GM21786 (cell line): ENCODE measurements around the gene HPCAL1.

ENCODE experiments used
- ATAC-seq: cut with Tn5 transposase; IDR thresholded peaks from one replicate; pipeline ENCODE4 v1.9.1; 2021; ENCODE audit not compliant: unreplicated experiment

Gene HPCAL1

DNA sequence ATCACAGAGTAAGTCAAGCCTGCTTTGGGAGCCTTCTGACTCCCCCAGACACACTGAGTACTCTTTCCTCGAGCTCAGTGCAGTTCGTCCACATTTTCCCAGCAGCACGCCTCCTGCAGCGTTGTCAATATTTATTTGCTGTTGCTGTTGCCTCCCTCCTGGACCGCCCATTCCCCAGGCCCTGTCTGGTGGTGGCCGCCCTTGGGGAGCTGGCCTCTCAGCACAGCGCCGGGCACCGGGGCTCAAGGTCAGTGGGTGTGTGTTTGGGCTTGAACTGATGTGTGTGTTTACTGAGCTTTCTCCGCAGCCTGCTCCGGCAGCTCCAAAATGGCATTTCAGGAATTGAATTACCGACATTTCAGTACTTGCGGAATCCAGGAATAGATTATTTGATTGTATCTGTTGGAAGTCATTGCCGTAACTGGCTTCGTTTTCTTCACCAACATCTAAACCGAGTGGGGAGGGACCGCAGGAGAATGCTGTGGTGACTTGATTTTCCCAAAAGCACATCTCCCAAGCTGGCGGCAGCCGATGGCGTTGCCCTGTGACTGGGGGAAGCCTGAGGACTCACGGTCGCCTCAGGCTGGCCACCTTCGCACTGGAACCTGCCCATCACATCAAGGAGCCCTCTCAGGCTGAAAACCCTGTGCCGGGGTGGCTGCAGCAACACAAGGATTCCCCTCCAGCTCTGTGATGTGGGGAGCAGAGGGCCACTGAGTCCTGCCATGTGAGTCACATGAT is 66.0 kb downstream of the HPCAL1 start:
- no peak for ATAC-seq

DNA sequence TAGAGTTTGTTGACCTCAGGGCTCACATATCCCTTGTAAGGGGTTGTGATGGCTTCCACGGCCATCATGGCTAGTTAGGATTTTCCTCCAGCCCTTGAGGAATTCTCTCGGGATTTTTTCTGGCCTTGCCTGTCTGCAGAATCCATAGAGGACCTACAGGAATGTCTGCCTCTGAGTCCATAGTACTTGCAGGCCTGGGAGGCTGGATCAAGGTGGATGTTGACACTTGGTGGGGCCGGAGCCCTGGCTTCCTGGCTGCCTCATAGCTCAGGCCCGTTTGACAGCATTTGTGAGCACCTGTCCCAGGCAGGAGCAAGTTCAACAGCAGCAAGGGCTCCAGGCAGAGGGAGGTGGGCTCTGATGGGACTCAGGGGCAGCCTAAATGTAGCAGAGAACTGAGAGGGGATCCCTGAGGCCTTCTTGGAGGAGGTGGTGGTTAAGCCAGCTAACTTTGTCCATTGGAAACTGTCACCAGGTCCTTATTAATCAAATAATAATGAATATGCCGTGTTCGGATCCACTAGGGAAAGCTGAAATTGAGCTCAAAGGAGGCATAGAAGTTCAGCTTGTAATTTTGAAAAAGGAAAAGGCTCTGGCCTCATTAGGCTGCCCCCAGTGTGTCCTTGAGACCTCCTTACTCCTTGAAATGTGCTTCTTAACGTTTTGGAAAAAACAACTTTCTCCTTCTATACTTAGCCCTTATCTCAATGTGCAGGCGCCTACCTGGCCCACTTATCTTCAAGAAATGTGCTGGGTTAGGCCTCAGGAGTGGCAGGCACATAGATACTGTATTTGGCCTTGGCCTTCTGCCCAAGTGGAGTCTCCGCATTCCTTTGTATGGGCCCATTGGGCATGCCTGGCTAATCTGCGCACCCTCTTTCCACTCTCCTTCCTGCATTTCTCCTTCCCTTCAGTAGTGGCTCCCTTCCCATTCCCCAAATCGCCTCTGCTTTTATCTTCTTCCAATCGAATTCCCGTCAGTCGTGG is 66.9 kb downstream of the HPCAL1 start:
- ATAC-seq = no peak

DNA sequence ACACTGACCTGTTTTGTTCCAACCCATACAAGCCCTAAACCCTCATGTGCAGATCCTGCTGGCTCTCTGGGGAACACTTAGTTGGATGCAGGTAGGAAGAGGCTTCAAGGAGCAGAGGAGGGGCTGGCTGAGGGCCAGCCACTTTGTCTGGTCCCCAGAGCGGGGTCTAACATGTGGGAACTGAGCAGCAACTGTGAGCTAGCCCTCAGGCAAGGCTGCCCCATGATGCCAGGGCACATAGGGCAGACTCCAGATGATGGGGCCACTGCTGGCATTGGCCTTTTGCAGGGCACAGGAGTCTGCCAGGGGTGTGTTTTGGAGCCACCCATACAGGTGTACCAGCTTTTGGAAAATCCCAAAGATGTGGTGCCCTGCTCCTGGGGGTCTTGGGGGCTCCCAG is 67.7 kb downstream of the HPCAL1 start:
- ATAC-seq = no peak

DNA sequence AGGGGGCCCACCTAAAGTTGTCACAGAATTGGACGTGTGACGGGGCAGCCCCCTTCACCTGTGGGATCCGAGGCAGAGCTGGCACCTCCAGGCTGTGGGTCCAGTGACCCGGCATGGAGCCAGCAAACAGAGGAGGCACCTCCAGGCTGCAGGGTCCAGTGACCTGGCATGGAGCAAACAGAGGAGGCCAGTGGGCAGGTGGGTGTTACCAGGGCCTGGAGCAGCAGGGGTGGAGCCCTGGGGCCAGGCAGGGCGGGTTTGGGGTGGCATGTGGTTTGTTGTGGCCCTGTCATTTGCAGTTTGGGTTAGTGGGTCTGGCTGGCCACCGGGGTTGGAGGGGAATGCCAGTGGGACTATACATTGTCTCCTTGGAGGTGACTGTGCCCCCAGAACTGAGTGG is 68.2 kb downstream of the HPCAL1 start:
- no peak for ATAC-seq

DNA sequence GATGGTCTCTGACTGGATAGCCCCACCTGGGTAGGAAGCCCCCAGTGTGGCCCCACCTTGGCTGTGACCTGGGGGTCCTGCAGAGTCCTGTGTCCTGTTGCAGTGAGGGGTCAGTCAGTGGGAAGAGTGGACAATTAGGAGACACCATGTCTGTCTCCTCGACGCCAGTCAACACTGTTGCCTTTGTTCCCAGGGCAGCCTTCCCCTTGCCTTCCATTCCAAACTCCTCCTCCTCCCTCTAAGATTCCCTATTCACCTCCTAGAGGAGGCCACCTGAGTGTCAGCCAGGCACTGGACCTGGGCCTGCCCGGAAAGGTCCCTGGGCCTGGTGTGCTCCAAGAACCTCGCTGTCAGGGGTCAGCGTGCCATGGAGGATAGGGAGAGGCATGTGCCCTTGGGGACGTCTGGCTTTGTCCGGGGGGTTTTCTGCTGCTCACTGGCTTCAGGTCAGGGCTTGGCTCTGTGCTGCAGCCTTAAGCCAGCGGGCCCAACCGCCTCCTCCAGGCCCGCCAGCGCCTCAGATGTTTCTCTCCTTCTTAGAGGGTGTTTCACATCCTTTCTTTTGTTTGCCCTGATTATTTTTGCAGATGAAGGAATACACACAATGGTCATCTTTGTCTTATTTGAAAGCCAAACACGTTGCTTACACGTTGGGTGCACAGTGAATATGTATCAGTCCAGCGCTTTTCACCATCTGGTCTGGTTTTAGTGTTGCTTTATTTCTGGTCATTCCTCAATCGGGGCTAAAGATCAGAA is 68.9 kb downstream of the HPCAL1 start:
- no peak for ATAC-seq

DNA sequence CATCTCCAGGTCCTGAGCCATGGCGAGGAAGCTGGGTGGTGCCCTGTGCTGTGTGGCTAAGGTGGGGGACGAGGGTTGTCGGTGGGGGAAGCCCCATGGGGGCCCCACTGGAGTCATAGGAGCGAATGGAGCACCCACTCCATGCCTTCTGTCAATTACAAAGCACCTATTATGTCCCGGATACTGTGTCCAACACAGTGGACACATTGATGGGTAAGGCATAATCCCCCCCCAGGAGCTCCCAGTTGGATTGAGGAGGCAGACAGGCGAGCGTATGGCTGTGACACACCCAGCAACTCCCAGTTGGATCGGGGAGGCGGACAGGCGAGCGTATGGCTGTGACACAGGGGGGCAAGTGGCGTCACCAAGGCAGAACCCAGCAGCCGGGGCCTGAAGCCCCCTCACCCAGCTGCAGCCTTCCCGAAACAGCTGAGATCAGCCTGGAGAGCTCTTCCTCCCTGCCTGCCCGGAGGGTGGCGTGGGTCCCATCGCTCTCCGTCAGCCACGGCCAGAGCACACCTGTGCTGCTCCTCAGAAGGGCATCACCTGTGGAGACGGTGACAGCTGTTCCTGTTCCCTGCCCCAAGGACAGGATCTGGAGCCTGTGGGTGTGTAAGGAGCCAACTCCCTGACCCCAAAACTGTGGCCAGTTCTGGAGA is 69.6 kb downstream of the HPCAL1 start:
- no peak for ATAC-seq

DNA sequence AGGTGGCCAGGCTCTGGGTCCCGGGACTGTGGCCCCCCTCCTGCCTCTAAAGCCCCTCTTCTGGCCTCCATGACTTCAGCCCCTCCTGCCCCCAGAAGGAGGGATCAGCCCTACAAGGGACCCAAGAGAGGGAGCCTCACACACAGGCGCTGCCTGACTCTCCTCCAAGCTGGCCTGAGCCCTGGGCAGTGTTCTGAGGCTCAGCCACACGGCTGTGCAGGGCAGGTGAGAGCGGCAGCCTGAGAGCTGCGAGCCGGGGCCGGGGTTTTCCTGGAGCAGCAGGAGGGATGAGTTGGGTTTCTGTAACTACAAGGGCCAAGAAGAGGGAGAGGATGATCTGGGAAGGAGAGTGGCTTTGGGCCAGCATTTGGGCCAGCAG is 70.1 kb downstream of the HPCAL1 start:
- ATAC-seq = no peak

DNA sequence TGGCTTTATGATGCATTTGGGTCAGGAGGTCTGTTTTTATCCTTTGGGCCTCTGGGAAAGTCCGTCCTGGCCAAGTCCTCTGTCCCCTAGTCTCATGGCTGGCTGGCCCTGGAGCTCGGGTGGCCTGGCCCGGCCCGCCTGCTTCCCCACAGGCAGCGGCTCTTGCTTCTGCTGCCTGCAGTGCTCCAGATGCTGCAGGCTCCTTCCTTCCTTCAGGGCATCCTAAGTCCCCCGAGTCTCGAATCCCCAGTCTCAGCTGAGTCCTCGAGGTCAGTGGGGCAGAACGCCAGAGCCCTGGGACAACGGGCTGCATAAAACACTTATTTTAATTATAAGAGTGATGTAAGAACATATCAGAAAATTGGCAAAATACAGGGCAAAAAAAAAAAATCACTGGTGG is 71.2 kb downstream of the HPCAL1 start:
- ATAC-seq = no peak

DNA sequence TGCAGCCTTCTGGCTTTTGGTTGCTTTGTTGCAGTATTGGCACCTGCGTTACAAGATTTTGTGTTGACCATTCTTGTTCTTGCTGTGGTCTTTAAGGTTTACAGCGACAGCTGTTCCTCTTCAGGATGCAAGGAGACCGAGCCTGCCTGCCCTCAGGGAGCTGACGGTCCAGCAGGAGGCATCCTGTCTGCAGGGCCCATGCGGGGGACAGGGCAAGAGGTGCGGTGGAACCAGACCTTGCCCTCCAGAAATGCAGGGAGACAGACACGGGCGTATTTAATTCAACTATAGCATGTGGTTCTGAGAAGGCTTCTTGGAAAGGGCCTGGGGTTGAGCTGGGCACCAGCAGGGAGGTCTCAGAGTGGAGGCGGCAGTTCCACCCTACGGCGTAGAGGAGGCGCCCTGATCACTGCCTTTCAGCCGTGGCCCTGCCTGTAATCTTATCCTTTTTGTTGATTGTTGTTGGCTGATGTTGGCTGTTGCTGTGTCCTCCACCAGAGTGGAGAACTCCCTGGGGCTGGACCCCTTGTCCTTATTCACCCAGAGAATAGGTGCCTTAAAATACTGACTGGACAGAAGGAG is 71.7 kb downstream of the HPCAL1 start:
- ATAC-seq = no peak

DNA sequence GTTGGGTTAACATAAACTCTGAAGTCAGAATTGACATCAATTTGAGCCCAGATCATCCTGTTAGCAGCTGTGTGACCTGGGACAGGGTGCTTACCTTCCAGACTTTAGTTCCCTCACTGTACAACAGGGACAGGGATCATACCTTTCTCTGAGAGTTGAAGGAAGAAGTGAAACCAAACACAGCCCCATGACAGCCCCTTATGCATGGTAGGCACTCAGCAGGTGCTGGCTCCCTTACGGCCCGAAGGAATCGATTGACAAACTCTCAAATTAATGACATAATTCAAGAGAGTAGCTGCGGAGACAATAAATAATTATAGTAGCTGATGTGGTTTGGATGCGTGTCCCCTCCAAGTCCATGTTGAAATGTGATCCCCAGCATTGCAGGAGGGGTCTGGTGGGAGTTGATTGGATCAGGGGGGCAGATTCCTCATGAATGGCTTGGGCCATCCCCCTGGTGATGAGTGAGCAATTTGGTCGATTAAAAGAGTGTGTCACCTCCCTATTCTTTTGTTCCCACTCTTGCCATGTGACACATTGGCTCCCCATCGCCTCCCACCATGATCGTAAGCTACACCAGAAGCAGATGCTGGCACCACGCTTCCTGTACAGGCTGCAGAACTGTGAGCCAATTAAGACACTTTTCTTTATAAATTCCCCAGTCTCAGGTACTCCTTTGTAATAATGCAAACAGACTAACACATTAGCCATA is 73.0 kb downstream of the HPCAL1 start:
- no peak for ATAC-seq

DNA sequence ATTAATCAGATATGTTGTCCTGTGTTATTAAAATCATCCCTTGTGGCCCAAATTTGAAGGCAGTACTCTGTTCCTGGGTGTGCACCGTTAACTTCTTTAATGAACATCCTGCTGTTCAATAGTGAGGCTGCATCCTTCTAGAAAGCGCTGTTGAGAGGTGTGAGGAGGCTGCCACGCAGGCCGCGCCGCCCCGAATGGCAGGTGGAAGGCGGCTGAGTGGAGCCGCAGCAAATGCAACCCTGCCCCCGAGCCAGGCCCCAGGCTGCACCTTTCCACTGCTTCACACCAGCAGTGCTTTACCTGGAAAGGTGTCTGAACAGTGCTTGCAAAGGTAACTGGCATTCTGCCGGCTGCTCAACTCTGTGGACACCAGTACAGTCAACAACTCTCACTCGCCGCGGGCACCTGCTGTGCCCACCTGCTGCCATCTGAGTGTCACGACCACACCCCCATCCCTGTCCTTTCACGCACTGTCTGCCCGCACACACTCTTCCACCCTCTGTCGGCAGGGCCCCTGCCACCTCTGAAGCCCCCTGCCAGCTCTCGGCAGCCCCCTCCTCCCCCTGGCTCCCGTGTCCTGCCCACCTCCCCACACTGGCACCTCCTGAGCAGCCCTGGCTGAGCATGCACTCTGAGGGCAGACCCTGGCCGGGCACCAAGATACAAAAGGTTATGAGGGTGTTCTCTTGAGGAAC is 74.5 kb downstream of the HPCAL1 start:
- no peak for ATAC-seq

DNA sequence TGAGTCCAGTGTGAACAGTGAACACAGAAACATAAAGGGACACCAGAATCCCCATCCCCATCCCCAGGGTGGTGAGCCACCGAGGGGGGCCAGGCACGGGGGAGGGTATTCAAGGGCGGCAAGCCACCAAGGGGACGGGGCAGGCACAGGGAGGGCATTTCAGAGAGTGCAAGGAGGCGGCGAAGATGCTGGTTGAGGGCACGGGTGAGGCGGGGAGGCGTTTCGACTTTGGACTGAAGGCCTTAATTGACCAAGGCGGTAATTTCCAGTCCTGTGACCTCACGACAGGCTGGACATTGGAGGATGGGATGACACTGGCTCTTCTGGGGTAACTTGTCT is 75.0 kb downstream of the HPCAL1 start:
- no peak for ATAC-seq

DNA sequence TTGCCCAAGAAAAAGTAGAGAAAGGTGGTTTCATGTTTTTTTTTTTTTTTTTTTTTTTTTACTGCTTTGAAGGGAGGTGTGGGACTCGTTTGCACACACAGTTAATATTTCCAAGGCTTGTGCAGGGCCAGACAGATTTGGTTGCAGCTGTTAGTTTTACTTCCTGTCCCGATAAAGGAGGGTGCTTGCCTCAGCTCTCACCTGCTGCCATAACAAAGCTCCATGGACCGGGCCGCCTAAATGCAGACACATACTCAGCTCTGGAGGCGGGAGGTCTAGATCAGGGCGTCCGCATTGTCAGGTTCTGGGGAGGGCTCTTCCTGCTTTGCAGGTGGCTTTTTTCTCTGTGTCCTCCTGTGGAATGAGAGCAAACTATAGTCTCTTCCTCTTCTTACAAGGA is 75.5 kb downstream of the HPCAL1 start:
- peak; percentile 73 for ATAC-seq

DNA sequence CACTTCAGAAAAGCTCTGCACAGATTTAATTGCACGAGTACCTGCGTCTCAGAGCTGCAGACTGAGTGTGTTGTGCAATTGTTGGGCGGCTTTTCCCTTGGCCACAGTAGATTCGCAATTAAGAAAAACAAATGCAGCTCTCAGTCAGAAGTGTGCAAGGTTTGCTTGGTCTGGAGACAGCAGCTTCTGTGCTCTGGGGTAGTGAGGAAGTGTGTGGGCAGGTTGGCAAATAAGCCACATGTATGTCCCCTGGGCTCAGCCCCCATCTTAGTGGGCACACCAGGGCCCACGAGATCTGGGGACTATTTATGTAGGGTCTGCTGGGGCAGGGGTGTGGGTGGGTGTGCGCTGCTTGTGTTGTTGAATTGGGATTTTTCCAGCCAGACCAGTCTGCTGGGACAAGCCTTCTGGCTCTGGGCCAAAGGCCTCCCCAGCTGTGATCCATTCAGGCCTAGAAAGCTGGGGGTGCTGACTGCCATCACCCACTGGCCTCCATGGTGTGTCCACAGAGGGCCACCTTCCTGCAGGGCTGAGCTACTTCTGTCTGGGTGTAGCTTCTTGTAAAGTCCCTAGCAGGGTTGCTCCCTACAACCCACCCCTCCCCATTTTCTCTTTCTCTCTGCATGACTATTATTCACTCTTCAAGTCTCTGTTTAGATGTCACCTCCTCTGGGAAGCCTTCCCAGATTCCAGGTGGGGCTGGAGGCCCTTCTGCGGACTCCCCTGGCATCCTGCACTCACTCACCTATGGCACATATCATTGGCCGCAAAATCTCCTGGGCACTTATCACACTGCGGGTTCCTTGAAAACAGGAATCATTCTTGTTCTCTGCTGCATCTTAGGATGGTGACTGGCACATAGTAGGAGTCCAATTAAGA is 77.6 kb downstream of the HPCAL1 start:
- no peak for ATAC-seq

DNA sequence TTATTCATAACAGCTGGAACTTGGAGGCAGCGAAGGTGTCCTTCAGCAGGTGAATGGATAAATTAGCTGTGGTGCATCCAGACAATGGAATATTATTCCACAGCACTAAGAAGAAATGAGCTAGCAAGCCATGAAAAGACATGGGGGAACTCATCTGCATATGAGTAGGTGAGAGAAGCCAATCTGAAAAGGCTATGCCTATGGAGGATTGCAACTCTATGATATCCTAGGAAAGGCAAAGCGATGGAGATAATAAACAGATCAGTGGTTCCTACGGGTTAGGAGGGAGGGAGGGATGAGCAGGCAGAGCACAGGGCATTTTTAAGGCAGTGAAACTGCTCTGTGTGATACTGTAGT is 79.3 kb downstream of the HPCAL1 start:
- ATAC-seq = no peak

DNA sequence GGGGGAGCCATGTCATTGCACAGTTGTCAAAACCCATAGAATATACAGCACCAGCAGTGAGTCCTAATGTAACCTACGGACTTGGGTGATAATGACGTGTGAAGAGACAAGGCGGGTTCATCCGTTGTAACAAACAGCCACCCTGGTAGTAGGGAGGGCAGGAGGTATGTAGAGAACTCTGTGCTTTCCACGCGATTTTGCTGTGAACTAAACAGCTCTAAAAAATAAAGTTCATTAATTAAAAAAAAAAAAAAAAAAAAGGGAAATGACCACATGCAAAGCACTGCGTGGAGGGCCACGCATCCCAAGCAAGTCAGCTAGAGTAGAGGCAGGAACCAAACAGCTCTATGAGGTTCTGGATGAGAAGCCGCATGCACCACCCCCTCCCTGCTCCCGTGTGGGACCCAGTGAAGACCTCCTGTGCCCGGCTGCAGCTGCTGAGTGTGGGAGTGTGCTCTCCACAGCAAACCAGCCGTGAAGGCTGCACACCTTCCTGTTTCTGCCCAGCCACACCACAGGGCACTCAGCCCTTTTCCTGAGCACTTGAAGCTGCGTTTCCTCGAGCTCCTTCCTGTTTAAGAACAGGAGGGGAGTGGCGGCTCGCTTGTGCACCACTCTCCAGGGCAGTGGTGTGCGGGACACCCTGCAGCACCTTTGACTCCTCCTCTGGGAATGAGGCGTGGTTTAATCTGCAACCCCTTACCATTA is 79.8 kb downstream of the HPCAL1 start:
- ATAC-seq = peak; percentile 57

DNA sequence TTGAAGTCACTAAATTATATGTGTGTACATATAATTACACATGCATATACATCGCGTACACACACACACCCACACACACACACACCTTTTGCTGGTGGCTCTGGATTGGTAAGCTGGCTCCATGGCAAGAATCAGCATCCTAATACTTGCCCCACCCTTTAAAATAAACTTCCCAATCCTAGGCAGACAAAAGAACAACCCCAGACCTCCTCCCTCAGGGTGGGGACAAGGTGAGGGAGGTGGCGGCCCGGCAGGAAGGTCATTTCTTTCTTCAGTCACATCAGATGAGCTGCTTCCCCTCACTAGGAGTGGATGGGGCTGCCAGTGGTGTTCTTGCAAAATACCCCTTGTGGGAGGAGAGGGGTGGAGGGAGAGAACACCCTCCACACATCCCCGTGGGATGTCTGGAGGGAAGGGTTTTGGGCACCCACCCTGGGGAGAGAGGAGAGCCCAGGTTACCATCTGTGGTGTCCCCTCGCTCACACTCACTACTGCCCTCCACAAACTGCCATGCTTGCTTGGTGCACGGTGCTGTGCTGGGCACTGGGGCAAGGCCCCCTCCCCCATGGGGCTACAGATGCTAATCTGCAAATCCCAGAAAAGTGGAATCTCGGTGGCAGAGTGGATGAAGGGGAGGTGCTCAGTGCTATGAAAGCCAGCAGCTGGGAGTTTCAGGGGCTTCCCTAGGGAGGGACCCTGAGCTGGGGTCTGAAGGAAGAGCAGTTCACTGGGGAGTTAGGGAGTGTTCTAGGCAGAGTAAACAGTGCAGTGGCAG is 81.4 kb downstream of the HPCAL1 start:
- no peak for ATAC-seq
